Stimulated activated naive CD8-positive, alpha-beta T cell treated with anti-CD3 and anti-CD28 coated beads, Interleukin-15, Interleukin-2, amounts not matched to agents 100 ng/mL and 50 ng/mL, for 24 hours (primary cell): ENCODE measurements around the gene GRID2.
"Not testable (repeated sequence)": the region's sequence is repeated elsewhere in the genome, so short reads cannot be mapped to it uniquely, and the experiment has no call there.

Experiments used
- H3K27ac Mint-ChIP-seq: one replicate; pipeline ENCODE4 v1.8.0; 2021; ENCODE audit warnings: mild to moderate bottlenecking, mixed read lengths
- H3K27me3 Mint-ChIP-seq: one replicate; pipeline ENCODE4 v1.8.0; 2021; ENCODE audit warnings: mixed read lengths
- H3K36me3 Mint-ChIP-seq: one replicate; pipeline ENCODE4 v1.8.0; 2021; ENCODE audit warnings: low read depth, mixed read lengths
- H3K4me1 Mint-ChIP-seq: one replicate; pipeline ENCODE4 v1.8.0; 2021; ENCODE audit warnings: low read depth, mixed read lengths
- H3K4me3 Mint-ChIP-seq: one replicate; pipeline ENCODE4 v1.8.0; 2021; ENCODE audit warnings: mild to moderate bottlenecking, mixed read lengths
- H3K9me3 Mint-ChIP-seq: one replicate; pipeline ENCODE4 v1.8.0; 2021; ENCODE audit warnings: mixed read lengths

Gene GRID2

DNA sequence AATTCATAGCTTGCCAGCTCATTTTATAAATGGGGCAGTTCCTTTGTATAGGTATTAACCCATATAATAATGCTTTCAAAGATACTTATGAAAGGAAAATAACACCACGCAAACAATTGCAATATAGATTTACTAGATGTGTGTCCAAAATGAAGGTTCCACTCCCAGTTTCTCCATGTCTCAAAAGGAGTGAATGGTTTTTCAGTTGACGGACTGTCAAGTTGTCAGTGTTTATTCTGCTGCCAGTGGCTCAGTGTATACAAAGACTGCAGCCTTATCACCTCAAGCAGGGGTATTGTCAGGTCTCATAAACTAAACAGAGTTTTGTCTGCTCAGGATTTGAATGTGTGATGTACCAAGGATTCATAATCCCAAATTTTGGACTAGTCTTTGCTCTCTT lies 939.5 kb downstream of the GRID2 start:
- no peak overlapping the region for H3K27ac Mint-ChIP-seq
- no peaks in the 10 kb centered on the region for H3K9me3 Mint-ChIP-seq
- no peak overlapping the region for H3K4me3 Mint-ChIP-seq
- no peaks in the 10 kb centered on the region for H3K27me3 Mint-ChIP-seq
- H3K36me3 Mint-ChIP-seq = no peaks in the 10 kb centered on the region
- H3K4me1 Mint-ChIP-seq = no peaks in the 10 kb centered on the region

DNA sequence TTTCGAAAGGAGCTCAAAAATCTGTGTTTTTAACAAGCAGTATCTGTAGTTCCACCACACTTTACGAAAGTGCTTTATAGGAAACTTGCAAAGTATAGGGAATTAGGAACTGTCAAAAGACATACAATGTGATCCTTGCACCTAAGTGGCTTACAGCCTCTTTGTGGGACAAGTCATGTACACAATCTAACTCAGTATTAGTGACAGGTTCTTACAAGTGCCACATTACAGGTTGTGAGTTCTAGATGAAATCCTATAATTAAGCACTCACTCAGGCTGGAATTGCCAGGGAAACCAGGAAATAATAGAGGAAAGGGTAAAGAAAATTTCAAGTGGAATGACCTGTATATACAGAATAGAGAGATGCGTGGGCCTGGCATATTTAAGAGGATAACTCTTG lies 957.4 kb downstream of the GRID2 start:
- Mint-ChIP-seq H3K9me3 (no peaks in the 10 kb centered on the region), H3K4me3 (no peak overlapping the region), H3K27ac (no peak overlapping the region), H3K36me3 (no peaks in the 10 kb centered on the region), H3K4me1 (no peaks in the 10 kb centered on the region), H3K27me3 (no peaks in the 10 kb centered on the region)

DNA sequence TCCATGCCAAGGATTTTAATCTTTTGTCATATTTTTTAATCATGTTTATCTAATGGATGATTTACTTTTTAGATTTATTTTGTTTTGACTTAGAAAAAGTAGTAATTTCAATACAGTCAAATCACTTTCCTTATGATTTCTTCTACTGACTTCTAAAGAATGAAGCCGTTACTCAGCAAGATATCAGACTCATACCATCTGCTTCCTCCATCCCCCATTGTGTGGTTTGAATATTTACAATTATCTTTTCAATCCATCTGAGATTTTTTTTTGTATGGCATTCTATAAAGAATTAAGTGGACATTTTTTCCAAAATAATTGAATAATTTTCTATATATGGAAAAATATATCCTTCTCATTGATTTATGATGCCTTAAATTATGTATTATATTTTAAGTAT lies 959.4 kb downstream of the GRID2 start:
- no peaks in the 10 kb centered on the region for H3K27me3 Mint-ChIP-seq
- H3K9me3 Mint-ChIP-seq = no peaks in the 10 kb centered on the region
- H3K36me3 Mint-ChIP-seq = no peaks in the 10 kb centered on the region
- H3K4me1 Mint-ChIP-seq = no peaks in the 10 kb centered on the region
- no peak overlapping the region for H3K4me3 Mint-ChIP-seq
- no peak overlapping the region for H3K27ac Mint-ChIP-seq

DNA sequence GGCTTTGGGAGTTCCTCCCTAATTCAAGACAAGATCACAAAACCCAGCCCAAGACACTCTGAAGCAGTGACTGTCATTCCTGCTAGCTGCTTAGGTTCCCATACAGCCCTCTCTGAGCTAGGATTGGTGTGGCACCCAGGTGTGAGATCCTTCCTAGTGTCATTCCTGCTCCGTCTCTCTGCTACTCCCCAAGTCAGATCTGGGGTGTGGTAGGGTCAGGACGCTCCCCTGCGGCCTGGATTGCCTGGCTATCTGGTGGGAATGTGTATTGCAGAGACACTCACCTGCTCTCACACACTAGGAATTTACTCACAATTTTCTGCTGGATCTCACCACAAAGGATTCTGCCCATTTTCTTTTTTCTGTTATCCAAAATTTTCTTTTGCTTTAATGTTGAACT lies 964.0 kb downstream of the GRID2 start:
- no peaks in the 10 kb centered on the region for H3K4me1 Mint-ChIP-seq
- H3K36me3 Mint-ChIP-seq = no peaks in the 10 kb centered on the region
- H3K4me3 Mint-ChIP-seq = no peak overlapping the region
- H3K9me3 Mint-ChIP-seq = no peaks in the 10 kb centered on the region
- no peaks in the 10 kb centered on the region for H3K27me3 Mint-ChIP-seq
- no peak overlapping the region for H3K27ac Mint-ChIP-seq

DNA sequence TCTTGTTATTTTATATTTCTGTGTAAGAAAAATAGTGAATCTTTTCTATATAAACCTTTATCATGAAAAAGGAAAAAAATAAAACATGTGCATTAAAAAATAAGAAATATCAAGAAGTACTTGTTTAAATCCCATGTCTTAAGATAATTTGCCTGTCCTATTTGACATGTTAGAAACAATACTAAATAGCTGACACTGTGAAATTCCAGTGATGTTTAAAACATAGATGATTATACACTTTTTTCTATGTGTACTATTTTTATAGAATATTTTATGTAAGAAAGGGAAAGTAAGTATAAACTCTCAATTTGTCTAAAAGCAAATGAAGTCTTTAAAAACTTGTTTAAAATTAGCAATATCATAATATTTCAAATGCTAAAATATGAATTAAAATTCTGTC lies 981.6 kb downstream of the GRID2 start:
- Mint-ChIP-seq H3K4me1 (no peaks in the 10 kb centered on the region), H3K36me3 (no peaks in the 10 kb centered on the region), H3K9me3 (no peaks in the 10 kb centered on the region), H3K27me3 (no peaks in the 10 kb centered on the region), H3K4me3 (no peak overlapping the region), H3K27ac (no peak overlapping the region)

DNA sequence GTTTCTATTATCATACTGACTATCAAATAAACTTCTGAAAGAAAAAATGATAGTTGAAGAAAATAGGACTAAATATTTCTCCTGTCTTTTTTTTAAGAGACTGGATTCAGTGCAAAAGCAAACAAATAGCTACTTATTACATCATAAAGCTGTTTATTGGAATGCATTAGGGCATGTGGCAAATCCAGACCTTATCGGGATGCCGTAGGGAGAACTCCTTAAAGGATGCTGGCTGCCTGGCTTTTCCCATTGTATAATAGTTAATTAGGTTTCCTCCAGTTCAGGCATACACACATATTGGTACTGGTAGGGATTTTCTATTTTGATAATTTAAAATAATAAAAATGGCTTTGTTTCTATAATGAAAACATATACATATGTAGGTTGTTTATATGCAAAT lies 985.5 kb downstream of the GRID2 start:
- H3K4me1 Mint-ChIP-seq = no peaks in the 10 kb centered on the region
- H3K4me3 Mint-ChIP-seq = no peak overlapping the region
- no peaks in the 10 kb centered on the region for H3K27me3 Mint-ChIP-seq
- H3K9me3 Mint-ChIP-seq = no peaks in the 10 kb centered on the region
- H3K27ac Mint-ChIP-seq = no peak overlapping the region
- no peaks in the 10 kb centered on the region for H3K36me3 Mint-ChIP-seq

DNA sequence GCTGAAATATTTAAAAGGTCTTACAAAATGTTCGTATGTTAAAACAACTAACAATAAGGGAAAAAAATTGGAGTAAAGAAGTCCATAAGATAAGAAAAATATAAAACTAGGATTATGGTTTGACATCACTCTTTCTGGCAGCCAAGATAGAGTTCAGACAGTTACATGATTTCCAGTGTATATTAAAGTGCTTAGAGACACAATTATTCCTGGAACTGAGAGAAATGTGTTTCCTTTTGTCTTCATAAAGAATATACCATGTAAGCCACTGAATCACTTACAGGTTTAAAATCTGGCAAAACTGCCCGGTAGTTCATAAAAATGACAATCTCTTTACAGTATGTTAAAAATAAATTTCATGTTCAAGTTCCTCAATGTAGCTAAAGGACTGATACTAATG lies 986.1 kb downstream of the GRID2 start:
- H3K9me3 Mint-ChIP-seq = peaks cover 3% of the 10 kb centered on the region
- H3K4me3 Mint-ChIP-seq = no peak overlapping the region
- no peak overlapping the region for H3K27ac Mint-ChIP-seq
- H3K36me3 Mint-ChIP-seq = no peaks in the 10 kb centered on the region
- no peaks in the 10 kb centered on the region for H3K27me3 Mint-ChIP-seq
- H3K4me1 Mint-ChIP-seq = no peaks in the 10 kb centered on the region

DNA sequence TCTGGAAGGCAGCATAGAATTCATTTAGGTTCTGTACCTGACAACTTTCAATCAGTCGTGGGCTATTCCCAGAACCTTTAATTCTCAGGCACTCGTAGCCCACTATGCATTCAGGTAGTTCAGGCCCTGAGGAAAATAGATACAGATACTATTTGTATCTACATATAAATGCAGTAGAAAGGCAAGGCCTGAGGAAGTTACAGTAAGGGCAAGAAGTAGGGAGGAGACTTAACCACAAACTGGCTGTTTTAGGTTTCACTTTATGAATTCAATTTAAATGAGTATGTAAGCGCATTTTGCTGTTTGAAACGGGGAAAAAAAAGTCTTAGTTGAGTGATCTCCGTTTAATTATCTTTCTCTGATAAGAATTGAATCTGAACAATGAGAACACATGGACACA lies 995.4 kb downstream of the GRID2 start:
- no peaks in the 10 kb centered on the region for H3K4me1 Mint-ChIP-seq
- H3K27ac Mint-ChIP-seq = no peak overlapping the region
- H3K27me3 Mint-ChIP-seq = no peaks in the 10 kb centered on the region
- H3K36me3 Mint-ChIP-seq = no peaks in the 10 kb centered on the region
- H3K4me3 Mint-ChIP-seq = no peak overlapping the region
- peaks cover 11% of the 10 kb centered on the region for H3K9me3 Mint-ChIP-seq

DNA sequence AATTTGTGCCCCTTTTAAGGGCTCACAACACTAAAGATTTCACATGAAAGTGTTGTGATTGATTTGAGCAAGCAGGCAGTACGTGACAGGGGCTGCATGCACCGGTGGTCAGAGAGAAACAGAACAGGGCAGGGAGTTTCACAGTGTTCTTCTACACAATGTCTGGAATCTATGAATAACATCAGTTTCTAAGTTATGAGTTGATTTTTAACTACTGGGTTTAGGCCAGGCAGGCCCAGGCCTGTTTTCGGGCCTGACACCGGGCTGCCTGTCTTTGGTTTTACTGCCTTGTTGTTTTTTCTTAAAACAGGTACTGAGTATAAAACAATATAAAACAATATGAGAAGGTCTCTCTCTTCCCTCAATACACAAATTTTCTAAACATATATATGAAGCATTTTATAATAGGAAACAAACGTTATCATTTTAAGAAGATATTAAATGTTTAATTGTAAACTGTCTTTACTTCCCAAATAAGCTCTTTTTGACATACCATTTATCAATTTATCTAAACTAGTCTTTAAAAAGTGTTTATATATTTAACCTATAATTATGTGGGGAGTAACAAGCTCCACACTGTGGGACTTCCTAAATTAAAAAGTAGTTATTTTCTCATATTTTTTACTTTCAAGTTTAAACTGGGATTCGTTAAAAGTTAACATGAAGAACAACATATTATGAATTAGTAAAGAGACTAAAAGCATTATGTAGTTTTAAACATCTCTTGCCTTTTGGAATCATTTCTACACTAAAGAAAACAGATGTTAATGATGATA lies 997.2 kb downstream of the GRID2 start:
- H3K9me3 Mint-ChIP-seq, H3K4me3 Mint-ChIP-seq, H3K4me1 Mint-ChIP-seq, H3K27me3 Mint-ChIP-seq, H3K27ac Mint-ChIP-seq, H3K36me3 Mint-ChIP-seq: not testable (repeated sequence)

DNA sequence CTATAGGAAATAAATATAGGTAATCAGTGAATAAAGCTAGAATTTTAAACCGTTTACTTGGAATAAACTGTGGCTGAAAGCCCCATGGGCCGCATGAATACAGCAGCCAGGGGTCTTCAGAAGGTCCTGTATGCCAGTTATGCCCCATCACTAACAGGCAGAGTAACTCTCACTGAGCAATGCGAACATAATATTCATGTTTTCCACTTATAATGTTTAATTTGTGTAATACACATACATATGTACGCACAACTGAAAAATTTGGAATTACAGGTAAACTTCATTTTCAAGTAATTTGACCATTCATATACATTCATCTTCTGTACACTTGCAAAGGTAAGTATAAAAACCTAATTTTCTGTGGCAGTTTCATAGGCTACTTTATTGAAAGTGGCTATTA lies 998.5 kb downstream of the GRID2 start:
- H3K4me3 Mint-ChIP-seq = no peak overlapping the region
- H3K9me3 Mint-ChIP-seq = no peaks in the 10 kb centered on the region
- H3K36me3 Mint-ChIP-seq = no peaks in the 10 kb centered on the region
- no peaks in the 10 kb centered on the region for H3K27me3 Mint-ChIP-seq
- H3K4me1 Mint-ChIP-seq = no peaks in the 10 kb centered on the region
- no peak overlapping the region for H3K27ac Mint-ChIP-seq

DNA sequence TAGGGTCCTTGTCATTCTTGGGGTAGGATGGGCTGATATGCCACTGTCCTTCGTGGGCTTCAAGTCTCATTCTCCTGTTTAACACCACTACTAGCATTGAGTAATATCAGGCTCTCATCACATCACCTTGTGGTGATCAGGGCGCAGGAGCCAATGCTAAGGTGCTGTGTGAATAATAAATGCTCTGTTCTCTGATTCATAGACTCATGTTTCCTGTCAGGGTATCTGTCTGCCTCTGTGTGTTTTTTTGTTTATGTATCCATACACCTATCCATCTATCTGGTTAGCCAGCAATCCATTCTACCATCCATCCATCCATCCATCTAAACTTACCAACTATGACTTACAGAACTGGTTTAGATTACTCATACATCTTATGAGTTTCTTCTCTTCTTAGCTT lies 999.7 kb downstream of the GRID2 start:
- Mint-ChIP-seq H3K9me3 (no peaks in the 10 kb centered on the region), H3K27me3 (no peaks in the 10 kb centered on the region), H3K4me1 (no peaks in the 10 kb centered on the region), H3K4me3 (no peak overlapping the region), H3K36me3 (no peaks in the 10 kb centered on the region), H3K27ac (no peak overlapping the region)

DNA sequence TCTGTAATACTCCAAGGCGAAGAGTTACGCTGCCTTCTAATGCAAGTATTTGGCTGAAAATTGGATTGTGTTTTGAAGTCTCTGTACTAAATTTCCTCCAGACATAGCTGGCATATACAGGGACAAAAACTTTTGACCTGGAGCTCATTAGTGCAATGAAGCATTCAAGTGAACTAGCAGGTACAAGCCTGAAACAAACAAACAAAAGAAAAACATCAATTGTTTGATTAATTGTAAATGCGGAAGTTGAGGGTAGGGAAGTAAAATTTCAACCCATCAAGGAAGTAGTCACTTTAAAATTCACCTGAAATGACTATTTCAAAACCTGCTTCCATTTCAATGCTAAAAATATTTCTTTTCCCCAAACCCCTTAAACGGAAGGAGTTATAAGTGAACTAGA lies 1008.5 kb downstream of the GRID2 start:
- no peak overlapping the region for H3K27ac Mint-ChIP-seq
- no peaks in the 10 kb centered on the region for H3K4me1 Mint-ChIP-seq
- H3K36me3 Mint-ChIP-seq = no peaks in the 10 kb centered on the region
- H3K9me3 Mint-ChIP-seq = peaks cover 7% of the 10 kb centered on the region
- H3K27me3 Mint-ChIP-seq = no peaks in the 10 kb centered on the region
- H3K4me3 Mint-ChIP-seq = no peak overlapping the region

DNA sequence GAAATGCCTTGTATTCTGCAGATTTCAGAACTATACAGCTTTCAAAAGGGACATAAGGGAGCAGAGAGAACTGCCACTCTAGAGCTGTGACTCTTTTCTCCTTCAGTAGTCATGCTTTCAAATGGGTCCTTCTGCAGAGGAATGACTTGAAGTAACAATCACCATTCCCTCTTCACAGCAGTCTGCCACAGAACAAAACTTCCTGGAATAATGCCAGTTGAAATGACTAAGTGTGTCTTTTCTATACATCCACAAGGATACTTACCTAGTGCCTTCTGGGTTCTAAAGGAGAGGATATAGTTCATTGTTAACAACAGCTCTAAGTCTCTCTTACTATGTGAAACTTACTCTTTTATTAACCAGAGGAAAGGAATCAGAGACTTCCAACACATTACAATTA lies 1009.4 kb downstream of the GRID2 start:
- Mint-ChIP-seq H3K9me3 (peaks cover 7% of the 10 kb centered on the region), H3K4me3 (no peak overlapping the region), H3K27ac (no peak overlapping the region), H3K36me3 (no peaks in the 10 kb centered on the region), H3K4me1 (no peaks in the 10 kb centered on the region), H3K27me3 (no peaks in the 10 kb centered on the region)

DNA sequence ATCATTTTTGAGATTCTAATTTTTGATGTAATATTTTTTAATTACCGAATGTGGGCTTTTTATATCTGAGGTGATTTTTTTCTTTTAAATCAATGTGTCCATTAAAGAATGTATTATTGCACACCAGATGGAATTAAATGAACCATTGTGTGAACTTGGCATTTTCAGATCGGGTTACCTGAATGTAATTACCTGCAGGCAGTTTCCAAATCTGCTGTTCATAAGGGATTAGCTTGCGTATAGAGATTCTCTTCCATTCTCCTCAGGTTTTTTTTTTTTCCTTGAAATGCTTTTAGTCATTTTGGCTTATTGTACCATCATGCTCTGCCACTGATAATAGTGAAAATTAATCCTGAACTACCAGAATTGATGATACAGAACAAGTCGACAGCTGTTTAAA lies 1013.3 kb downstream of the GRID2 start:
- peaks cover 7% of the 10 kb centered on the region for H3K9me3 Mint-ChIP-seq

DNA sequence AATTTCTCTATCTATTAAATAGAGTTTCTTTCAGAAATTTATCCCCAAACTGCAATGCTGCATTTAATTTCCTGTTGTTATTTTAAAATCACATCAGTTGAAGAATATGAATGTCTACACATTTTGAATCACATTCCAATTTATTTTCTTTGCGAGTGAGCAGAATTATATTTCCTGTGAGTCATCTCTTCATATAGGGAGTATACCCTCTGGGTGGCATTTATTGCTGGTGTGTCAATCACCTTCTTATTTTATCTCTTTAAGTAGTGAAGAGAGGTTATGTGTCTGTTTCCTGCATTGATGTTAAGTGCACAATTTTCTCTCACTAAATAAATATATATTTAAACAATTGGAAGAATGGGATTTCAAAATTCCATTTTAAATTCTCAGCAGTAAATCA lies 1013.8 kb downstream of the GRID2 start:
- Mint-ChIP-seq H3K36me3 (no peaks in the 10 kb centered on the region), H3K4me1 (no peaks in the 10 kb centered on the region), H3K4me3 (no peak overlapping the region), H3K9me3 (peaks cover 7% of the 10 kb centered on the region), H3K27me3 (no peaks in the 10 kb centered on the region), H3K27ac (no peak overlapping the region)

More for the DNA sequence above, 1013.3 kb downstream of the GRID2 start:
- H3K36me3 Mint-ChIP-seq = no peaks in the 10 kb centered on the region
- H3K27ac Mint-ChIP-seq = no peak overlapping the region
- H3K4me3 Mint-ChIP-seq = no peak overlapping the region
- H3K4me1 Mint-ChIP-seq = no peaks in the 10 kb centered on the region
- H3K27me3 Mint-ChIP-seq = no peaks in the 10 kb centered on the region

DNA sequence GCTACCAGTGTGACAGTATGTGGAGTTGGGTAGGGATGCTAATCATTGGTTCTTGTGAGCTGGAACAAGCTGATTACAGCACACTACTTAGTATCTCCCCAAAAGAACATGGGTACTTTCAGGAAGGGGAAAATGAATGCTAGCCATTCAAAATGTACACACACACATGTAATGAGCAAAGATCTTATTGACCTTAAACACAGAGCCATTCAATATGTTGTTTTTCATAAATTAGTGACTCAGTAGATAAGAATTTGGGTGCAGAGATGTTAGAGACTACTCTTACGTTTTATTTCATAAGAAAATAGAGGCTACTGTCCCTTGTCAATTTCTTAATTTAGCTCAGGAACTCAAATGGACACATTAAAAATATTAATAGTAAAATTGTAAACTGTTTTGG lies 1015.3 kb downstream of the GRID2 start:
- H3K36me3 Mint-ChIP-seq = no peaks in the 10 kb centered on the region
- no peaks in the 10 kb centered on the region for H3K27me3 Mint-ChIP-seq
- H3K4me1 Mint-ChIP-seq = no peaks in the 10 kb centered on the region
- peaks cover 7% of the 10 kb centered on the region for H3K9me3 Mint-ChIP-seq
- no peak overlapping the region for H3K4me3 Mint-ChIP-seq
- no peak overlapping the region for H3K27ac Mint-ChIP-seq
